ENCODE data around the gene PIK3CB.

PIK3CB gene

GRCh38 chr3:138717348-138717747, 117.4 kb downstream of the PIK3CB start:
- no peak overlapping the region for H3K4me3 ChIP-seq (ENCODE audit: low read depth, low read length)
- POLR2A ChIA-PET: no interaction called here
- CTCF ChIA-PET: interaction anchor here (6.8 kb wide), 1 partner anchor 198 kb away, joined by 58 read pairs; no protein-coding TSS in a partner anchor
- no peak for DNase-seq (ENCODE audit: low read depth, low spot score)
- TF ChIP-seq CTCF (IDR thresholded peaks at IDR 0.05; ENCODE audit: insufficient read depth, low read length, missing control alignments): no peak

- POLR2A ChIA-PET: no interaction called here
- DNase-seq (ENCODE audit: low read depth, low spot score): no peak
- H3K4me3 ChIP-seq (ENCODE audit: low read depth, low read length): no peak overlapping the region
- TF ChIP-seq CTCF (IDR thresholded peaks at IDR 0.05; ENCODE audit: insufficient read depth, low read length, missing control alignments): no peak
- CTCF ChIA-PET: interaction anchor here (1.3 to 6.8 kb wide), 2 partner anchors 204 kb away, joined by 4 to 58 read pairs; no protein-coding TSS in a partner anchor
Observed at GRCh38 chr3:138712086-138712485, 122.6 kb downstream of the PIK3CB start.

GRCh38 chr3:138705675-138706074, 129.1 kb downstream of the PIK3CB start:
- TF ChIP-seq CTCF (IDR thresholded peaks at IDR 0.05; ENCODE audit: insufficient read depth, low read length, missing control alignments): no peak
- DNase-seq (ENCODE audit: low read depth, low spot score): no peak
- CTCF ChIA-PET: interaction anchor here (0.9 to 14.0 kb wide), 5 partner anchors 9 to 227 kb away, joined by 3 to 684 read pairs (median 8); no protein-coding TSS in a partner anchor
- POLR2A ChIA-PET: no interaction called here
- no peak overlapping the region for H3K4me3 ChIP-seq (ENCODE audit: low read depth, low read length)

- ChIA-PET POLR2A (no interaction called here), CTCF (interaction anchor here (0.9 to 14.0 kb wide), 7 partner anchors 8 to 279 kb away, joined by 3 to 684 read pairs (median 4); partner anchors contain the start of gene CEP70)
- DNase-seq (ENCODE audit: low read depth, low spot score): no peak
- no peak for TF ChIP-seq CTCF (IDR thresholded peaks at IDR 0.05; ENCODE audit: insufficient read depth, low read length, missing control alignments)
- H3K4me3 ChIP-seq (ENCODE audit: low read depth, low read length): no peak overlapping the region
Observed at GRCh38 chr3:138696666-138697370, 137.9 kb downstream of the PIK3CB start.

- DNase-seq (ENCODE audit: low read depth, low spot score): peak; percentile 95
- TF ChIP-seq CTCF (IDR thresholded peaks at IDR 0.05; ENCODE audit: insufficient read depth, low read length, missing control alignments): no peak
- H3K4me3 ChIP-seq (ENCODE audit: low read depth, low read length): no peak overlapping the region
- CTCF ChIA-PET: interaction anchor here (0.8 to 14.0 kb wide), 12 partner anchors 11 to 345 kb away, joined by 3 to 684 read pairs (median 5); partner anchors contain the start of gene CEP70
- POLR2A ChIA-PET: interaction anchor here (0.6 to 1.6 kb wide), 5 partner anchors 80 to 227 kb away, joined by 3 to 9 read pairs (median 4); partner anchors contain the start of gene CEP70
Observed at GRCh38 chr3:138694287-138695007, 140.3 kb downstream of the PIK3CB start.

- POLR2A ChIA-PET: no interaction called here
Observed at GRCh38 chr3:138692152-138692551, 142.6 kb downstream of the PIK3CB start.

More at GRCh38 chr3:138692152-138692551, 142.6 kb downstream of the PIK3CB start:
- TF ChIP-seq CTCF (IDR thresholded peaks at IDR 0.05; ENCODE audit: insufficient read depth, low read length, missing control alignments): no peak
- no peak for DNase-seq (ENCODE audit: low read depth, low spot score)
- H3K4me3 ChIP-seq (ENCODE audit: low read depth, low read length): no peak overlapping the region
- CTCF ChIA-PET: interaction anchor here (1.1 to 2.7 kb wide), 3 partner anchors 223 to 244 kb away, joined by 6 to 23 read pairs (median 10); no protein-coding TSS in a partner anchor
